HG02938 (cell line): ENCODE data around the gene THBS2.
A peak's percentile ranks its signal among the peaks of the same experiment; 100 is the strongest.
"Not testable (repeated sequence)": the region's sequence is repeated elsewhere in the genome, so short reads cannot be mapped to it uniquely, and the experiment has no call there.

Experiments used
- ATAC-seq: cut with Tn5 transposase; IDR thresholded peaks from one replicate; pipeline ENCODE4 v1.9.1; 2021; ENCODE audit warnings: mild to moderate bottlenecking, moderate library complexity; ENCODE audit not compliant: unreplicated experiment

The THBS2 gene

GRCh38 chr6:169212897-169213813, 40.5 kb downstream of the THBS2 start:
- peak; percentile 77 for ATAC-seq

GRCh38 chr6:169212436-169212835, 41.2 kb downstream of the THBS2 start:
- ATAC-seq, result no peak

- ATAC-seq, result no peak
Measured at GRCh38 chr6:169211881-169212280, 41.8 kb downstream of the THBS2 start.

- ATAC-seq, result no peak
Measured at GRCh38 chr6:169210611-169211010, 43.0 kb downstream of the THBS2 start.

- ATAC-seq, result no peak
Measured at GRCh38 chr6:169208011-169208410, 45.6 kb downstream of the THBS2 start.

GRCh38 chr6:169207482-169207881, 46.2 kb downstream of the THBS2 start:
- no peak for ATAC-seq

GRCh38 chr6:169205176-169206160, 48.2 kb downstream of the THBS2 start:
- no peak for ATAC-seq

- ATAC-seq, result no peak
Measured at GRCh38 chr6:169204167-169204566, 49.5 kb downstream of the THBS2 start.

GRCh38 chr6:169201985-169202384, 51.7 kb downstream of the THBS2 start:
- no peak for ATAC-seq

- no peak for ATAC-seq
Measured at GRCh38 chr6:169200893-169201514, 52.6 kb downstream of the THBS2 start.

- ATAC-seq, result no peak
Measured at GRCh38 chr6:169199625-169200335, 53.9 kb downstream of the THBS2 start.

GRCh38 chr6:169198885-169199284, 54.8 kb downstream of the THBS2 start:
- ATAC-seq, result no peak

GRCh38 chr6:169197929-169198328, 55.7 kb downstream of the THBS2 start:
- ATAC-seq, result not testable (repeated sequence)

- ATAC-seq, result not testable (repeated sequence)
Measured at GRCh38 chr6:169196279-169196678, 57.4 kb downstream of the THBS2 start.

GRCh38 chr6:169194737-169195136, 58.9 kb downstream of the THBS2 start:
- ATAC-seq, result no peak

GRCh38 chr6:169190970-169191369, 62.7 kb downstream of the THBS2 start:
- no peak for ATAC-seq

- no peak for ATAC-seq
Measured at GRCh38 chr6:169190144-169190584, 63.5 kb downstream of the THBS2 start.

GRCh38 chr6:169189686-169190085, 64.0 kb downstream of the THBS2 start:
- no peak for ATAC-seq

GRCh38 chr6:169189182-169189581, 64.5 kb downstream of the THBS2 start:
- no peak for ATAC-seq

- no peak for ATAC-seq
Measured at GRCh38 chr6:169188475-169188874, 65.2 kb downstream of the THBS2 start.
